IMR-90 (cell line): Measurements from ENCODE around the gene PPP1R14B.

Experiments
- BHLHE40 ChIP-seq: fragments of 150-350 bp; IDR thresholded peaks from 2 replicates; pipeline ENCODE4 v1.6.1; 2016; ENCODE audit warnings: mild to moderate bottlenecking, low read depth, low read length
- CHD1 ChIP-seq: IDR thresholded peaks from 2 replicates; pipeline ENCODE4 v1.6.1; 2012; ENCODE audit warnings: low read depth, low read length, improper control_type of control experiment
- CTCF ChIP-seq: conservative IDR thresholded peaks from 2 replicates; pipeline ENCODE4 v1.5.1; 2012; ENCODE audit warnings: mild to moderate bottlenecking, low read depth, low read length, improper control_type of control experiment
- FOS ChIP-seq: fragments of 150-350 bp; IDR thresholded peaks from 2 replicates; pipeline ENCODE4 v1.6.1; 2016; ENCODE audit warnings: low read depth, low read length
- MAFK ChIP-seq: IDR thresholded peaks from 2 replicates; pipeline ENCODE4 v1.6.1; 2012; ENCODE audit warnings: low read depth, low read length, improper control_type of control experiment
- NFE2L2 ChIP-seq: fragments of 150-350 bp; IDR thresholded peaks from 2 replicates; pipeline ENCODE4 v1.6.1; 2016; ENCODE audit warnings: low read depth, mild to moderate bottlenecking, low read length
- POLR2A ChIP-seq: IDR thresholded peaks from 2 replicates; pipeline ENCODE4 v1.6.1; 2012; ENCODE audit warnings: mild to moderate bottlenecking, low read depth, low read length
- RAD21 ChIP-seq: IDR thresholded peaks from 2 replicates; pipeline ENCODE4 v1.6.1; 2012; ENCODE audit warnings: low read length, improper control_type of control experiment
- SMC3 ChIP-seq: fragments of 150-350 bp; IDR thresholded peaks from 2 replicates; pipeline ENCODE4 v1.6.1; 2016; ENCODE audit warnings: low read depth, mild to moderate bottlenecking, antibody characterized with exemption, low read length, moderate library complexity

GRCh38 chr11:64249563-64250414, 3.0 kb upstream of the PPP1R14B start:
- TF ChIP-seq FOS (no peak), CTCF (no peak), RAD21 (no peak), CHD1 (no peak), POLR2A (no peak), SMC3 (no peak), MAFK (no peak), NFE2L2 (no peak), BHLHE40 (no peak)
